ENCODE results near the gene CCN6.
"Not testable (repeated sequence)": the region's sequence is repeated elsewhere in the genome, so short reads cannot be mapped to it uniquely, and the experiment has no call there.

The CCN6 gene

GRCh38 chr6:112039431-112039770 is 14.5 kb upstream of the CCN6 start:
- no peak for DNase-seq (ENCODE audit: low read depth)
- no peak overlapping the region for H3K4me3 ChIP-seq (replicated peaks; ENCODE audit: low read depth, low read length)
- no peak for TF ChIP-seq CTCF (IDR thresholded peaks at IDR 0.05; ENCODE audit: low read length, missing control alignments)

- no peak overlapping the region for H3K4me3 ChIP-seq (replicated peaks; ENCODE audit: low read depth, low read length)
- DNase-seq (ENCODE audit: low read depth), result peak; percentile 46
- TF ChIP-seq CTCF (IDR thresholded peaks at IDR 0.05; ENCODE audit: low read length, missing control alignments), result no peak
Observed at GRCh38 chr6:112040956-112041355, 12.9 kb upstream of the CCN6 start.

- TF ChIP-seq CTCF (IDR thresholded peaks at IDR 0.05; ENCODE audit: low read length, missing control alignments), result no peak
- DNase-seq (ENCODE audit: low read depth), result peak; percentile 25
- no peak overlapping the region for H3K4me3 ChIP-seq (replicated peaks; ENCODE audit: low read depth, low read length)
Observed at GRCh38 chr6:112041535-112041934, 12.4 kb upstream of the CCN6 start.

GRCh38 chr6:112043032-112044007 is 10.6 kb upstream of the CCN6 start:
- peak overlapping the region; percentile 69 for H3K4me3 ChIP-seq (replicated peaks; ENCODE audit: low read depth, low read length)
- TF ChIP-seq CTCF (IDR thresholded peaks at IDR 0.05; ENCODE audit: low read length, missing control alignments), result peak; percentile 96
- DNase-seq (ENCODE audit: low read depth), result peak; percentile 92

GRCh38 chr6:112044196-112044595 is 9.7 kb upstream of the CCN6 start:
- no peak for TF ChIP-seq CTCF (IDR thresholded peaks at IDR 0.05; ENCODE audit: low read length, missing control alignments)
- no peak overlapping the region for H3K4me3 ChIP-seq (replicated peaks; ENCODE audit: low read depth, low read length)
- DNase-seq (ENCODE audit: low read depth), result no peak

GRCh38 chr6:112044856-112045255 is 9.0 kb upstream of the CCN6 start:
- peak; percentile 90 for DNase-seq (ENCODE audit: low read depth)
- no peak overlapping the region for H3K4me3 ChIP-seq (replicated peaks; ENCODE audit: low read depth, low read length)
- TF ChIP-seq CTCF (IDR thresholded peaks at IDR 0.05; ENCODE audit: low read length, missing control alignments), result no peak

- H3K4me3 ChIP-seq (replicated peaks; ENCODE audit: low read depth, low read length); DNase-seq (ENCODE audit: low read depth): not testable (repeated sequence)
Observed at GRCh38 chr6:112047523-112047922, 6.4 kb upstream of the CCN6 start.

Measured in fibroblast of pulmonary artery (primary cell).